Measurements from ENCODE around the gene SLC1A4. TPM values are rescaled to one million over a fixed set of nuclear protein-coding genes. Genes with fewer than 3 reads are reported as not detected.

SLC1A4 gene
- total and polyA plus RNA-seq, 8 donors: 1.3 to 30.1 (median 6.4) TPM

DNA sequence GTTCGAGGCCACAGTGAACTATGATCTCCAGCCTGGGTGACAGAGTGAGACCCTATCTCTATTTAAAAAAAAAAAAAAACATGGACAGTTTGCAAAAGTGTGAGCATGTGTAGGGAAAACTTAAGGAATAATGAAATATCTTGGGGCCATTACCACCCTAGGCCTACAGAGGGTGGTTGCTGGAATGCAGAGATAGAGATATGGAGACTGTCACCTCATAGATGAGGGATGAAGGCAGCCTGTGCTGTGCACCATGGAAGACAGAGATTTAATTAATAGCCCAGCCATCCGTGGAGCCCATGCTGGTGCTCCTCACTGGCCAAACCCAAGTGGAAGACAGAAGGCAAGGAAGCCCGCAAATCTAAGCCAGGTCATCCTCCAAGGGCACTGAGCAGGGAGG, 50.4 kb downstream of the SLC1A4 start:
- Histone ChIP-seq H3K36me3 (peaks cover 0 to 19% (median 0%) of the 10 kb centered on the region in 4 donors), H3K9me3 (peaks cover 0 to 13% (median 3%) of the 10 kb centered on the region in 4 donors), H3K4me3 (no peak overlapping the region), H3K4me1 (peaks cover 0 to 8% (median 2%) of the 10 kb centered on the region in 4 donors), H3K27ac (no peak overlapping the region), H3K27me3 (no peaks in the 10 kb centered on the region)
- intact Hi-C loops (cut with DNase I; ENCODE audit: low total_unique reads): loop anchor here (5.0 kb wide), 1 partner anchor 122 kb away; no protein-coding TSS in a partner anchor
- DNase-seq: no peak
- 89 to 99% (median 95%) methylated on average over 3 of the region's 3 CpGs for WGBS, 5 donors
- no peak for TF ChIP-seq EP300 (IDR thresholded peaks at IDR 0.05)
- TF ChIP-seq POLR2AphosphoS5 (IDR thresholded peaks at IDR 0.05): no peak
- TF ChIP-seq POLR2A (IDR thresholded peaks at IDR 0.05): no peak
- TF ChIP-seq CTCF (IDR thresholded peaks at IDR 0.05): no peak

- no peak overlapping the region for H3K4me3 ChIP-seq
- H3K36me3 ChIP-seq: peaks cover 0 to 22% (median 0%) of the 10 kb centered on the region in 4 donors
- H3K4me1 ChIP-seq: peaks cover 0 to 8% (median 2%) of the 10 kb centered on the region in 4 donors
- DNase-seq: peak; percentile 89 to 93
- H3K27ac ChIP-seq: no peak overlapping the region
- intact Hi-C loops (cut with DNase I; ENCODE audit: low total_unique reads): loop anchor here (5.0 kb wide), 1 partner anchor 123 kb away; no protein-coding TSS in a partner anchor
- WGBS, 5 donors: 25 to 31% (median 30%) methylated on average over 13 of the region's 13 CpGs
- no peaks in the 10 kb centered on the region for H3K27me3 ChIP-seq
- H3K9me3 ChIP-seq: peaks cover 0 to 13% (median 3%) of the 10 kb centered on the region in 4 donors
- TF ChIP-seq EP300 (IDR thresholded peaks at IDR 0.05) (no peak), POLR2AphosphoS5 (IDR thresholded peaks at IDR 0.05) (peak in 1 of 3 donors; percentile 82), POLR2A (IDR thresholded peaks at IDR 0.05) (no peak), CTCF (IDR thresholded peaks at IDR 0.05) (peak in 6 of 7 experiments; percentile 77 to 100 (median 96))
Observed at GRCh38 chr2:65040400-65041261, 51.4 kb downstream of the SLC1A4 start.

GRCh38 chr2:65043001-65043400, 53.8 kb downstream of the SLC1A4 start:
- H3K36me3 ChIP-seq: peaks cover 0 to 22% (median 0%) of the 10 kb centered on the region in 4 donors
- no peak for DNase-seq
- WGBS, 5 donors: 64 to 80% (median 74%) methylated on average over 2 of the region's 2 CpGs
- intact Hi-C loops (cut with DNase I; ENCODE audit: low total_unique reads): loop anchor here (5.0 kb wide), 1 partner anchor 126 kb away; no protein-coding TSS in a partner anchor
- TF ChIP-seq POLR2A (IDR thresholded peaks at IDR 0.05) (no peak), EP300 (IDR thresholded peaks at IDR 0.05) (no peak), CTCF (IDR thresholded peaks at IDR 0.05) (no peak), POLR2AphosphoS5 (IDR thresholded peaks at IDR 0.05) (no peak)
- no peak overlapping the region for H3K4me3 ChIP-seq
- H3K4me1 ChIP-seq: peaks cover 0 to 8% (median 2%) of the 10 kb centered on the region in 4 donors
- H3K9me3 ChIP-seq: peaks cover 0 to 13% (median 3%) of the 10 kb centered on the region in 4 donors
- H3K27me3 ChIP-seq: no peaks in the 10 kb centered on the region
- H3K27ac ChIP-seq: no peak overlapping the region

- peaks cover 0 to 8% (median 2%) of the 10 kb centered on the region in 4 donors for H3K4me1 ChIP-seq
- H3K27me3 ChIP-seq: no peaks in the 10 kb centered on the region
- H3K4me3 ChIP-seq: no peak overlapping the region
- DNase-seq: no peak
- H3K36me3 ChIP-seq: peaks cover 0 to 22% (median 0%) of the 10 kb centered on the region in 4 donors
- WGBS, 5 donors: 86 to 91% (median 88%) methylated on average over 7 of the region's 7 CpGs
- TF ChIP-seq CTCF (IDR thresholded peaks at IDR 0.05) (no peak), POLR2AphosphoS5 (IDR thresholded peaks at IDR 0.05) (no peak), POLR2A (IDR thresholded peaks at IDR 0.05) (no peak), EP300 (IDR thresholded peaks at IDR 0.05) (no peak)
- intact Hi-C loops (cut with DNase I; ENCODE audit: low total_unique reads): loop anchor here (5.0 kb wide), 1 partner anchor 127 kb away; no protein-coding TSS in a partner anchor
- peaks cover 0 to 13% (median 3%) of the 10 kb centered on the region in 4 donors for H3K9me3 ChIP-seq
- H3K27ac ChIP-seq: no peak overlapping the region
Observed at GRCh38 chr2:65044097-65044735, 55.0 kb downstream of the SLC1A4 start.
